Ishikawa (cell line): Measurements from ENCODE around the gene PROZ.

ENCODE experiments used
- CEBPB ChIP-seq: IDR thresholded peaks from 2 replicates; pipeline ENCODE4 v1.6.1; 2012
- CREB1 ChIP-seq: IDR thresholded peaks from 2 replicates; pipeline ENCODE4 v1.6.1; 2012; ENCODE audit warnings: low read depth
- EGR1 ChIP-seq: IDR thresholded peaks from 2 replicates; pipeline ENCODE4 v1.6.1; 2012
- EP300 ChIP-seq: IDR thresholded peaks from 2 replicates; pipeline ENCODE4 v1.6.1; 2012; ENCODE audit warnings: borderline replicate concordance
- FOXM1 ChIP-seq: IDR thresholded peaks from 2 replicates; pipeline ENCODE4 v1.6.1; 2012; ENCODE audit warnings: low read depth, borderline replicate concordance
- MAX ChIP-seq: IDR thresholded peaks from 2 replicates; pipeline ENCODE4 v1.6.1; 2012
- RAD21 ChIP-seq: IDR thresholded peaks from 2 replicates; pipeline ENCODE4 v1.6.1; 2012; ENCODE audit warnings: low read depth
- TAF1 ChIP-seq: IDR thresholded peaks from 2 replicates; pipeline ENCODE4 v1.6.1; 2012; ENCODE audit warnings: low read depth, mild to moderate bottlenecking
- TCF12 ChIP-seq: IDR thresholded peaks from 2 replicates; pipeline ENCODE4 v1.6.1; 2012; ENCODE audit warnings: low read depth
- TEAD4 ChIP-seq: IDR thresholded peaks from 2 replicates; pipeline ENCODE4 v1.6.1; 2012
- YY1 ChIP-seq: IDR thresholded peaks from 2 replicates; pipeline ENCODE4 v1.6.1; 2012; ENCODE audit warnings: low read depth
- ZBTB7A ChIP-seq: IDR thresholded peaks from 2 replicates; pipeline ENCODE4 v1.6.1; 2012; ENCODE audit warnings: low read depth
- TF ChIP-seq, protein P1 (sequence below): IDR thresholded peaks from 2 replicates; pipeline ENCODE4 v1.6.1; 2012; ENCODE audit warnings: low read depth, mild to moderate bottlenecking
- TF ChIP-seq, protein P2 (sequence below): IDR thresholded peaks from 2 replicates; pipeline ENCODE4 v1.6.1; 2012

PROZ gene

GRCh38 chr13:113202912-113203311, 44.5 kb downstream of the PROZ start:
- TF ChIP-seq EP300 = no peak
- TF ChIP-seq, protein P1, sequence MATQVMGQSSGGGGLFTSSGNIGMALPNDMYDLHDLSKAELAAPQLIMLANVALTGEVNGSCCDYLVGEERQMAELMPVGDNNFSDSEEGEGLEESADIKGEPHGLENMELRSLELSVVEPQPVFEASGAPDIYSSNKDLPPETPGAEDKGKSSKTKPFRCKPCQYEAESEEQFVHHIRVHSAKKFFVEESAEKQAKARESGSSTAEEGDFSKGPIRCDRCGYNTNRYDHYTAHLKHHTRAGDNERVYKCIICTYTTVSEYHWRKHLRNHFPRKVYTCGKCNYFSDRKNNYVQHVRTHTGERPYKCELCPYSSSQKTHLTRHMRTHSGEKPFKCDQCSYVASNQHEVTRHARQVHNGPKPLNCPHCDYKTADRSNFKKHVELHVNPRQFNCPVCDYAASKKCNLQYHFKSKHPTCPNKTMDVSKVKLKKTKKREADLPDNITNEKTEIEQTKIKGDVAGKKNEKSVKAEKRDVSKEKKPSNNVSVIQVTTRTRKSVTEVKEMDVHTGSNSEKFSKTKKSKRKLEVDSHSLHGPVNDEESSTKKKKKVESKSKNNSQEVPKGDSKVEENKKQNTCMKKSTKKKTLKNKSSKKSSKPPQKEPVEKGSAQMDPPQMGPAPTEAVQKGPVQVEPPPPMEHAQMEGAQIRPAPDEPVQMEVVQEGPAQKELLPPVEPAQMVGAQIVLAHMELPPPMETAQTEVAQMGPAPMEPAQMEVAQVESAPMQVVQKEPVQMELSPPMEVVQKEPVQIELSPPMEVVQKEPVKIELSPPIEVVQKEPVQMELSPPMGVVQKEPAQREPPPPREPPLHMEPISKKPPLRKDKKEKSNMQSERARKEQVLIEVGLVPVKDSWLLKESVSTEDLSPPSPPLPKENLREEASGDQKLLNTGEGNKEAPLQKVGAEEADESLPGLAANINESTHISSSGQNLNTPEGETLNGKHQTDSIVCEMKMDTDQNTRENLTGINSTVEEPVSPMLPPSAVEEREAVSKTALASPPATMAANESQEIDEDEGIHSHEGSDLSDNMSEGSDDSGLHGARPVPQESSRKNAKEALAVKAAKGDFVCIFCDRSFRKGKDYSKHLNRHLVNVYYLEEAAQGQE = no peak
- no peak for TF ChIP-seq ZBTB7A
- no peak for TF ChIP-seq TEAD4
- no peak for TF ChIP-seq MAX
- no peak for TF ChIP-seq TAF1
- no peak for TF ChIP-seq FOXM1
- no peak for TF ChIP-seq TCF12
- TF ChIP-seq YY1 = no peak
- TF ChIP-seq, protein P2, sequence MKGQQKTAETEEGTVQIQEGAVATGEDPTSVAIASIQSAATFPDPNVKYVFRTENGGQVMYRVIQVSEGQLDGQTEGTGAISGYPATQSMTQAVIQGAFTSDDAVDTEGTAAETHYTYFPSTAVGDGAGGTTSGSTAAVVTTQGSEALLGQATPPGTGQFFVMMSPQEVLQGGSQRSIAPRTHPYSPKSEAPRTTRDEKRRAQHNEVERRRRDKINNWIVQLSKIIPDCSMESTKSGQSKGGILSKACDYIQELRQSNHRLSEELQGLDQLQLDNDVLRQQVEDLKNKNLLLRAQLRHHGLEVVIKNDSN = no peak

GRCh38 chr13:113203507-113204377, 45.3 kb downstream of the PROZ start:
- TF ChIP-seq MAX = no peak
- no peak for TF ChIP-seq CREB1
- no peak for TF ChIP-seq EGR1
- TF ChIP-seq ZBTB7A = no peak
- TF ChIP-seq FOXM1 = no peak
- no peak for TF ChIP-seq TCF12

DNA sequence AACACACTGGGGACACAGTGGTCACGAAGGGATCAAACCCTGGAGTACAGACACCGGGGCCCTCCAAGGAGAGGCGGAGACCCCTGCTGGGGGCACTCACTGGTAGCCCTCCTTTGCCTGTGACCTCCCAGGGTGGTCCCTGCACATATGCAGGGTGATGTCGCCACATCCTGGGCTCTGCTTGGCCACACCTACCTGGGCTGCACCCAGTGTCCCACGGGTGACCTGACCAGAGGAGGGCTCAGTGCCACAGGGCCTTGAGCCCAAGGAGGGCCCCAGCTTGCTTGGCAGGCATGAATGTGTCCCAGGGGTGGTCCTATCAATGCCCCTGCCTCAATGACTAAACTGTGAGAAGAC, 45.9 kb downstream of the PROZ start:
- no peak for TF ChIP-seq ZBTB7A
- no peak for TF ChIP-seq EGR1
- no peak for TF ChIP-seq RAD21
- no peak for TF ChIP-seq CEBPB
- TF ChIP-seq TCF12 = no peak
- TF ChIP-seq FOXM1 = no peak

GRCh38 chr13:113205428-113205931, 47.0 kb downstream of the PROZ start:
- no peak for TF ChIP-seq CREB1
- no peak for TF ChIP-seq TEAD4

- TF ChIP-seq YY1 = no peak
These were observed 49.0 kb downstream of the PROZ start for GRCh38 chr13:113207460-113207859.

DNA sequence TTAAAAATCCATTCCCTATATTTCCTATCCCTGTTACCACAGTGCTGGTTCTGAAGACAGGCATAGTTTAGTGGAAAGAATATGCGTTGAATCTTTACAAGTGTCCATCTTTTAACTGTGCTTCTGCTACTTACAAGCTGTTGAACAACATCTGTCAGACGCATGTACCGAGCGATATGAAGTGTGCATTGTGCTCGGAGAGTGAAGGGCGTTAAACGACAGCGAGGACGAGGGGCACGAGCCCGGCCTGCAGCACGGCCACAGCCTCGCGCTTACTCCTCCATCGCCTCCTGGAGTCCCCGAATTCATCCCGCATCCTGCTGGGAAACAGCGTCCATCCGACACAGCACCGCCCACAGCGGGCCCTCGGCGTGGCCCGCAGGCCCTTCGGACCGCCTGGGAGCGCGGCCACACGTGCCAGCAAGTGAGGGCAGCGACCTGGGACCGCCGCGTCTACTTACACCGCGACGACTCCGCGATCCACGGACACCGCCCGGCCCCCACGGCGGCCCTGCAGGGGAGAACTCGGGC, 49.5 kb downstream of the PROZ start:
- TF ChIP-seq, protein P1 = no peak
- TF ChIP-seq TEAD4 = no peak
- TF ChIP-seq, protein P2 = peak; percentile 26; the same call in 1 of the 2 replicates
